Thyroid gland (tissue), 4 donors: ENCODE measurements around the gene PRKACA. TPM values are rescaled to one million over a fixed set of nuclear protein-coding genes. Genes with fewer than 3 reads are reported as not detected.

Experiments
- DNase-seq, 2 donors: peaks; one replicate each; pipeline ENCODE4 v3.0.0-alpha.2; 2019
- H3K27ac ChIP-seq, 3 donors: fragments of 200-600 bp; sonication (generic); 1 replicate in 2 of 3; 2 replicates in 1 of 3; pipeline ENCODE4 v1.5.1; 2016 to 2019; ENCODE audit warnings: mild to moderate bottlenecking in 1 of 3, moderate library complexity in 1 of 3
- H3K27me3 ChIP-seq: fragments of 200-600 bp; sonication (generic); one replicate; pipeline ENCODE4 v1.5.1; 2019
- H3K36me3 ChIP-seq, 2 donors: fragments of 200-600 bp; sonication (generic); one replicate each; pipeline ENCODE4 v1.5.1; 2016 to 2019
- H3K4me1 ChIP-seq, 2 donors: fragments of 200-600 bp; sonication (generic); one replicate each; pipeline ENCODE4 v1.5.1; 2017 to 2019
- H3K4me3 ChIP-seq, 3 donors: fragments of 200-600 bp; sonication (generic); replicated peaks in 1 of 3; 1 replicate in 2 of 3; 2 replicates in 1 of 3; pipeline ENCODE4 v1.5.1; 2016; ENCODE audit warnings: mild to moderate bottlenecking in 1 of 3
- H3K9me3 ChIP-seq: fragments of 200-600 bp; sonication (generic); one replicate; pipeline ENCODE4 v1.5.1; 2017
- POLR2A ChIP-seq, 2 donors: fragments of 450-650 bp; IDR thresholded peaks; one replicate each; pipeline ENCODE4 v1.6.1; 2017; ENCODE audit warnings: antibody characterized with exemption in 2 of 2, mild to moderate bottlenecking in 2 of 2, moderate library complexity in 1 of 2
- WGBS, 2 donors: methylation state at CpG; one replicate each; pipeline ENCODE4 v1.1.5; 2017; 5-methylcytosine and 5-hydroxymethylcytosine counted together
- intact Hi-C: fragments of 100-400 bp; cut with DNase I; formaldehyde crosslinking; loops from one replicate; pipeline ENCODE4 v1.15.1; 2023
- total RNA-seq, 4 donors: library from RNA; depleted of rRNA; stranded (reverse); fragments of >200 nt; gene quantifications; one replicate each; pipeline ENCODE4 v1.2.3, GENCODE V29; 2016
- TF ChIP-seq, protein P1 (sequence below), 6 experiments: fragments of 200-600 bp in 3 of 6; fragments of 450-650 bp in 3 of 6; sonication (generic) in 3 of 6; IDR thresholded peaks; one replicate each; pipeline ENCODE4 v1.5.1; 2016 to 2019; ENCODE audit warnings: antibody characterized with exemption in 6 of 6, mild to moderate bottlenecking in 2 of 6, inconsistent platforms in 1 of 6, moderate library complexity in 1 of 6

PRKACA gene
- total RNA-seq, 4 donors from 2014 or later: 33.2 to 69.4 (median 55.5) TPM

DNA sequence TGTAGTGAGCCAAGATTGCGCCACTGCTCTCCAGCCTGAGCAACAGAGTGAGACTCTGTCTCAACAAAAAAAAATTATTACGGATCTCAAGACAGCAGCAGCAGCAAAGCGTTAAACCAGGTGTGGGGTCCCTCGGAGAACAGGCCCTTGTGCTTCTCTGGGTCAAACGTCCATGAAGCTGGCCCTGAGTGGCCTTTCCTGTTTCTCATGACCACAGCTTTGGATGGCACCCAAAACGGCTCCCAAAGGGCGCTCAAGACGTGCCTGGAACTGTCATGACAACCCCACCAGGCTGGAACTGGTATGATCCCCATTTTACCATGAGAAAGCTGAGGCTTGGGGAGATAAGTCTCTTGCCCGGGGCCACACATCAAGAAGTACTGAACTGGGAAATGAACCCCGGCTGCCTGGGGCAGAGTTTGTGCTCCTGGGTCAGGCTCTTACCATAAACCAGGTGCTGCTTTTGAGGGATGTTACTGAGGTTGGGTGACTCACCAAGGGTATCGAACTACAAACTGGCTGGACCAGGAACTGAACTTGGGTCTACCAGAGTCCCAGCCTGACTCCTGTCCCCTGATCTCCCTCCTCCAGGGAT is 15.4 kb downstream of the PRKACA start:
- no peak overlapping the region for H3K4me3 ChIP-seq
- no peak for DNase-seq
- H3K27ac ChIP-seq: no peak overlapping the region
- no peaks in the 10 kb centered on the region for H3K27me3 ChIP-seq
- no peaks in the 10 kb centered on the region for H3K4me1 ChIP-seq
- H3K9me3 ChIP-seq: no peaks in the 10 kb centered on the region
- TF ChIP-seq POLR2A (IDR thresholded peaks at IDR 0.05): no peak
- TF ChIP-seq, protein P1, sequence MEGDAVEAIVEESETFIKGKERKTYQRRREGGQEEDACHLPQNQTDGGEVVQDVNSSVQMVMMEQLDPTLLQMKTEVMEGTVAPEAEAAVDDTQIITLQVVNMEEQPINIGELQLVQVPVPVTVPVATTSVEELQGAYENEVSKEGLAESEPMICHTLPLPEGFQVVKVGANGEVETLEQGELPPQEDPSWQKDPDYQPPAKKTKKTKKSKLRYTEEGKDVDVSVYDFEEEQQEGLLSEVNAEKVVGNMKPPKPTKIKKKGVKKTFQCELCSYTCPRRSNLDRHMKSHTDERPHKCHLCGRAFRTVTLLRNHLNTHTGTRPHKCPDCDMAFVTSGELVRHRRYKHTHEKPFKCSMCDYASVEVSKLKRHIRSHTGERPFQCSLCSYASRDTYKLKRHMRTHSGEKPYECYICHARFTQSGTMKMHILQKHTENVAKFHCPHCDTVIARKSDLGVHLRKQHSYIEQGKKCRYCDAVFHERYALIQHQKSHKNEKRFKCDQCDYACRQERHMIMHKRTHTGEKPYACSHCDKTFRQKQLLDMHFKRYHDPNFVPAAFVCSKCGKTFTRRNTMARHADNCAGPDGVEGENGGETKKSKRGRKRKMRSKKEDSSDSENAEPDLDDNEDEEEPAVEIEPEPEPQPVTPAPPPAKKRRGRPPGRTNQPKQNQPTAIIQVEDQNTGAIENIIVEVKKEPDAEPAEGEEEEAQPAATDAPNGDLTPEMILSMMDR (IDR thresholded peaks at IDR 0.05): no peak
- 68 to 84% methylated on average over 9 to 11 of the region's 11 CpGs for WGBS, 2 donors
- H3K36me3 ChIP-seq: peaks cover 46 to 52% of the 10 kb centered on the region in 2 donors
- intact Hi-C loops: no loop called here

DNA sequence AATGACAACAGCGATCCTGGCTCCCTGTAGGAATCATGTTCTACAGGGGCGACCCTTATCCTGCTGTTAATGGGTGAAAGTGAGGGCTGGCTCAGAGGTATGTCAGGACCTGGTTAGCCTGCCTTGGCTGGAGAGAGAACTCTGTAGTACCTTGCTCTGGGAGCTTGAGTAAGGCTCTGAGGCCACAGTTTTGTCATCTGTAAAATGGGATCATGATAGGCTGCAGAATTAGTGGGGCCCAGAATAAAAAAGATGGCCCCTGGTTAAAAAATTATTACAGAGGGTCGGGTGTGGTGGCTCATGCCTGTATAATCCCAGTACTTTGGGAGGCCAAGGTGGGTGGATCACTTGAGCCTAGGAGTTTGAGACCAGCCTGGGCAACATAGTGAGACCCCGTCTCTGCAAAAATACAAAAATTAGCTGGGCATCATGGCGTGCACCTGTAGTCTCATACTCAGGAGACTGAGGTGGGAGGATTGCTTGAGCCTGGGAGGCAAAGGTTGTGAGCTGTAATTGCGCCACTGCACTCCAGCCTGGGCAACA is 16.5 kb downstream of the PRKACA start:
- Histone ChIP-seq H3K27ac (no peak overlapping the region), H3K36me3 (peaks cover 45 to 49% of the 10 kb centered on the region in 2 donors), H3K4me3 (no peak overlapping the region), H3K27me3 (no peaks in the 10 kb centered on the region), H3K4me1 (no peaks in the 10 kb centered on the region), H3K9me3 (no peaks in the 10 kb centered on the region)
- WGBS, 2 donors: 94 to 98% methylated on average over 6 of the region's 6 CpGs
- no peak for DNase-seq
- intact Hi-C loops: no loop called here
- TF ChIP-seq, protein P1 (IDR thresholded peaks at IDR 0.05): no peak
- no peak for TF ChIP-seq POLR2A (IDR thresholded peaks at IDR 0.05)

DNA sequence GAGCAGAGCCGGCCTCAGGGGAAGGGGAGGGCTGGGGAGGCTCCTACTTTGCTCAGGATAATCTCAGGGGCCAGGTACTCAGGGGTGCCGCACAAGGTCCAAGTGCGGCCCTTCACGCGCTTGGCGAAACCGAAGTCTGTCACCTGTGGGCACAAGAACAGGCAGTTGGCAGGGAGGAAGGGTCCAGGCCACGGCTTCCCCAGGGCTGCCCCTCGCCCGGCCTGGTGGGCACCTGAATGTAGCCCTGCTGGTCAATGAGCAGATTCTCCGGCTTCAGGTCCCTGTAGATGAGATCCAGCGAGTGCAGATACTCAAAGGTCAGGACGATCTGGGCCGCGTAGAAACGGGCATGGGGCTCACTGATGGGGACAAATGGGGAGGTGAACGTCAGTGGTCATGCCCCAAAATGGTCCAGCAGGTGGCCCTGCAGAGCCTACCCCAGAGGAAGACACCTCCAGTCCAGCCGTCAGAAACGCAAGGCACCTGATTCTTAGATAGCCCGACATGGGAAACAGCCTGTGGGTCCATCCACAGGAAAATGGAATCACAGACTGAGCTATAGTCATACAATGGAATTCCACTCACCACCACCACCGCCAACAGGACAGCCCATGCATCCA is 19.9 kb downstream of the PRKACA start:
- H3K36me3 ChIP-seq: peaks cover 28 to 32% of the 10 kb centered on the region in 2 donors
- intact Hi-C loops: no loop called here

DNA sequence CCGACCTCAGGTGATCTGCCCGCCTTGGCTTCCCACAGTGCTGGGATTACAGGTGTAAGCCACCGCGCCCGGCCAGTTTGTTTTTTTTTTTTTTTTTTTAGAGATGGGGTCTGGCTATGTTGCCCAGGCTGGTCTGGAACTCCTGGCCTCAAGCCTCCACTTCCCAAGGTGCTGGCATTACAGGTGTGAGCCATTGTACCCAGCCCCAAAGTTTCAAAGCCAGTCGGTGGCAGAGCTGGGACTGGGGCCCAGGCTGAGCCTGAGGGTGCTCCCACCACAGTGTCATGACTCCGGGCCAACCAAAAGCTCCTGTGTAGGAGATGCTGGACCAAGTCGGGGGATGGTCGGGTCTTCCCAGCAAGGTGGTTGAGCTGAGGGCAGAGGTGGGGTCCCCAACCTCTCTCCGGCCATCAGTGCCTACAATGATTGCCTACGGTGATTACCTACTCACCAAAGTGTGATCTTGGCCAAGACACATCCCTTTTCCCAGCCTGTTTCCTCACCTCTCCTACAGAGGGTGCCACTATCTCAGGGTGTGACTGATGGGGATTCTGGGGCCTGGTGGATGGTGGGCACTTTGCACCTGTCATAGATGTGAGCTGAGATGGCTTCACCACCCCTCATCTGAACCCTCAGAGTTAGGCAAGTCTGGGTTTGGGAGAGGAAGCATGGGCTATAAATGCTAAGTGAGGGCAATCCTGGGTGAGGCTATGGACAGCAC is 21.1 kb downstream of the PRKACA start:
- intact Hi-C loops: no loop called here
- H3K9me3 ChIP-seq: no peaks in the 10 kb centered on the region
- no peak for TF ChIP-seq POLR2A (IDR thresholded peaks at IDR 0.05)
- TF ChIP-seq, protein P1 (IDR thresholded peaks at IDR 0.05): no peak
- no peaks in the 10 kb centered on the region for H3K27me3 ChIP-seq
- H3K27ac ChIP-seq: no peak overlapping the region
- WGBS, 2 donors: 96 to 98% methylated on average over 10 to 11 of the region's 11 CpGs
- H3K4me3 ChIP-seq: no peak overlapping the region
- H3K36me3 ChIP-seq: peaks cover 18 to 20% of the 10 kb centered on the region in 2 donors
- DNase-seq: no peak
- H3K4me1 ChIP-seq: peaks cover 0 to 5% of the 10 kb centered on the region in 2 donors

More for the DNA sequence above, 19.9 kb downstream of the PRKACA start:
- 78 to 87% methylated on average over 18 to 19 of the region's 21 CpGs for WGBS, 2 donors
- DNase-seq: no peak
- Histone ChIP-seq H3K27ac (no peak overlapping the region), H3K4me1 (no peaks in the 10 kb centered on the region), H3K27me3 (no peaks in the 10 kb centered on the region), H3K4me3 (no peak overlapping the region), H3K9me3 (no peaks in the 10 kb centered on the region)
- TF ChIP-seq, protein P1 (IDR thresholded peaks at IDR 0.05): no peak
- TF ChIP-seq POLR2A (IDR thresholded peaks at IDR 0.05): no peak
